ENCODE measurements around the gene CEMIP.
A peak's percentile ranks its signal among the peaks of the same experiment; 100 is the strongest.

The CEMIP gene

DNA sequence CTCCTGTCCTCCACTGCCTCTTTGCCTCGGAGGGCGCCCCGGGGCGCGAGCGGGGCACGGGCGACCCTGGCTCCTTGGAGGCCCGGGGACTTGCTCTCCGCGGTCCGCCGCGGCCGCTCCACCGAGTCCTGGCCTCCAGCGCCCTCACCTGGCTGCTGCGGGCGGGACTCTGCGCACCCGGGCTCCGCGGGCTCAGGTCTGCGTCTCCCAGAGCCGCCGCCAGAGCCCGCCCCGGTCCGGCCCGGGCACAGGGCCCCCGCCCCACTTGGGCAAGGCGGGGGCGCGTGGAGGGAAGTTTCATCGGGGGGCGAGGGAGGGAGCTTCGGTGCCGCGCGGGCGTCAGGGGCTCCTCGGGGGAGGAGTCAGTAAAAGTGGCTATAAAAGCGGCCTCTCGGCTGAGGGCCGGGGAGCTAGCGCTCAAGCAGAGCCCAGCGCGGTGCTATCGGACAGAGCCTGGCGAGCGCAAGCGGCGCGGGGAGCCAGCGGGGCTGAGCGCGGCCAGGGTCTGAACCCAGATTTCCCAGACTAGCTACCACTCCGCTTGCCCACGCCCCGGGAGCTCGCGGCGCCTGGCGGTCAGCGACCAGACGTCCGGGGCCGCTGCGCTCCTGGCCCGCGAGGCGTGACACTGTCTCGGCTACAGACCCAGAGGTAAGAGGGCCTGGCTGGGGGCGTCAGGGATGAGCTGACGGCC lies at the start of gene CEMIP:
Gene CEMIP, plus strand, starts transcription at position 407 of the 694 bp plus-strand sequence. CDS start 94,510 bp downstream, outside the sequence.
- TF ChIP-seq, protein P1, sequence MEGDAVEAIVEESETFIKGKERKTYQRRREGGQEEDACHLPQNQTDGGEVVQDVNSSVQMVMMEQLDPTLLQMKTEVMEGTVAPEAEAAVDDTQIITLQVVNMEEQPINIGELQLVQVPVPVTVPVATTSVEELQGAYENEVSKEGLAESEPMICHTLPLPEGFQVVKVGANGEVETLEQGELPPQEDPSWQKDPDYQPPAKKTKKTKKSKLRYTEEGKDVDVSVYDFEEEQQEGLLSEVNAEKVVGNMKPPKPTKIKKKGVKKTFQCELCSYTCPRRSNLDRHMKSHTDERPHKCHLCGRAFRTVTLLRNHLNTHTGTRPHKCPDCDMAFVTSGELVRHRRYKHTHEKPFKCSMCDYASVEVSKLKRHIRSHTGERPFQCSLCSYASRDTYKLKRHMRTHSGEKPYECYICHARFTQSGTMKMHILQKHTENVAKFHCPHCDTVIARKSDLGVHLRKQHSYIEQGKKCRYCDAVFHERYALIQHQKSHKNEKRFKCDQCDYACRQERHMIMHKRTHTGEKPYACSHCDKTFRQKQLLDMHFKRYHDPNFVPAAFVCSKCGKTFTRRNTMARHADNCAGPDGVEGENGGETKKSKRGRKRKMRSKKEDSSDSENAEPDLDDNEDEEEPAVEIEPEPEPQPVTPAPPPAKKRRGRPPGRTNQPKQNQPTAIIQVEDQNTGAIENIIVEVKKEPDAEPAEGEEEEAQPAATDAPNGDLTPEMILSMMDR (IDR thresholded peaks at IDR 0.05) = peak; percentile 96
- TF ChIP-seq ZFX (IDR thresholded peaks at IDR 0.05; ENCODE audit: borderline replicate concordance) = no peak
- H3K27ac ChIP-seq = peak within 1 kb of the TSS; percentile 20; the same call in 1 of the 2 replicates

DNA sequence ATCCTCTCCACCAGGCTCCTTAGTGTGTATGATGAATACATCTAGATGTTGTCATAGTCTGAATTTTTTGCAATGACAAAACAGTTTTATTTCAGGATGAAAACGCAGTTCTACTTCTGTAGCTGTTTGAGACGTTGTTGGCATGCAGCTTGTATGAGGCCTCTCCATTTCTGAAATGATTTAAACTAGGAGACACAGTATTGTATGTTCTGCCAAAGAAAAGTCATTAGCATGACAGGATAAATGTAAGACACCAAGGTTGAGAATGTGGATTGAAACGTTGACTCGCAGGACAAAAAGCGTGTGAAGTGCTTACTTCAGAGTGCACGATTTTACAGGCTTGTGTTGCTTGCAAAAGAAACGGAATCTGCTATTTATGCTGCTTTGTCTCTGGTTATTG lies 48.8 kb upstream of the CEMIP start:
- no peak overlapping the region for H3K27ac ChIP-seq
- TF ChIP-seq ZFX (IDR thresholded peaks at IDR 0.05; ENCODE audit: borderline replicate concordance) = no peak
- TF ChIP-seq, protein P1 (IDR thresholded peaks at IDR 0.05) = no peak

DNA sequence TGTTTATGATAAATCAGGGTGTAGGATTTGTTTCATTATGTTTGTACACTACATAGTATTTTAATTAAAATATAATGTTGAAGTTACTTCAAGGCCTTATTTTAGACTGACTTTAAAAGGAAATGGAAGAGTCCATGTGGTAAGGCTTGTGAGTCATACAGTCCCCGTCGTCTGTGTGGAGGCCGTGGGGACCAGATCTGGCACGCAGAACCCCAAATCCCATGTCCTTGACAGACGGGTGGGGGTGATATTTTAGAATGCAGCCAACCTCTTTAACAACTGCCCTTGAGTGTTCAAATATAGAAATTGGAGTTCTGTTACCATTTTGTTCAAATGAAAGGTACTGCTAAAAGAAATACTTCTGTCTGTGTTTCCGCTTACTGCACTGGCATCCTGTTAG lies 48.2 kb upstream of the CEMIP start:
- TF ChIP-seq, protein P1 (IDR thresholded peaks at IDR 0.05) = no peak
- no peak for TF ChIP-seq ZFX (IDR thresholded peaks at IDR 0.05; ENCODE audit: borderline replicate concordance)
- no peak overlapping the region for H3K27ac ChIP-seq

GRCh38 chr15:80732167-80732566 lies 47.0 kb upstream of the CEMIP start:
- TF ChIP-seq, protein P1 (IDR thresholded peaks at IDR 0.05) = no peak
- no peak for TF ChIP-seq ZFX (IDR thresholded peaks at IDR 0.05; ENCODE audit: borderline replicate concordance)
- H3K27ac ChIP-seq = no peak overlapping the region

DNA sequence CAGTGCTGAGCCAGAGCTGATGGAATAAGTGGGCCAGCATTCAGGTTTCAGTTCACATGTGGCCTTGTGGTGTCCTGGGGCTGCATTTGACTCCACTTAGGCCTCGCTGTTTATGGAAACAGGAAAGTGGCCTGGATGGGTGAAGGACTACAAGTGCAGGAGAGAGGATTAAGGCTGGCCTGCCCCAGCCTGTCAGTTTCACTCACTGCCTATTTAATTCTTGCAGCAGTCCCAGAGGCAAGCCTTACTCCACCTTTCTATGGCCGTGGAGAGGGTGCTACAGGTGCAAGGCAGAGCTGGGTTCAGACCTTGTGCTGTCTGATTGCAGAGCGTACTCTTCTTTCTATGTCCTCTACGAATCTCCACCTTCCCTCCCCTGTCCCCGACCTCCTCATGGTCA lies 46.4 kb upstream of the CEMIP start:
- H3K27ac ChIP-seq = no peak overlapping the region
- TF ChIP-seq ZFX (IDR thresholded peaks at IDR 0.05; ENCODE audit: borderline replicate concordance) = no peak
- TF ChIP-seq, protein P1 (IDR thresholded peaks at IDR 0.05) = no peak

GRCh38 chr15:80733460-80733859 lies 45.7 kb upstream of the CEMIP start:
- TF ChIP-seq, protein P1 (IDR thresholded peaks at IDR 0.05) = no peak
- TF ChIP-seq ZFX (IDR thresholded peaks at IDR 0.05; ENCODE audit: borderline replicate concordance) = no peak
- H3K27ac ChIP-seq = no peak overlapping the region

DNA sequence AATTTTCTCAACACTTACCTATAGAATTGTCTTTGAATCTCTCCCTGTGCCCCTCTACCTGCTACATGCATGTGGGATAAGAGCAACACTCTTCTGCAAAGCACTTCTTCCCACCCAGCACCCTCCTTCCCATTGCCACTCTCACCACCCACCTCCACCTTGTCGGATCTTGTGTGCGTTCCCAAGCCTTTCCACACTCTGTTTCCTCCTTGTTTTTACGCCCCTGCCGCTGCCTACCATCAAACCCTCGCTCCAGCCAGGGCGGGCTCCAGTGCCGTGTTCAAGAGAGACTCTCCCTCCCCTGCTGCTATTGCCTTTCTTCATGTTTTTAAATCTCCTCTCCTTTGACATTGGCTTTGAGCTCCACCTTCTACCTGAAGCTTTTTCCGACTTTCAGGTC lies 43.8 kb upstream of the CEMIP start:
- TF ChIP-seq, protein P1 (IDR thresholded peaks at IDR 0.05) = no peak
- TF ChIP-seq ZFX (IDR thresholded peaks at IDR 0.05; ENCODE audit: borderline replicate concordance) = no peak
- no peak overlapping the region for H3K27ac ChIP-seq
